ENCODE data around the gene FKBP6.
A peak's percentile ranks its signal among the peaks of the same experiment; 100 is the strongest.
"Not testable (repeated sequence)": the region's sequence is repeated elsewhere in the genome, so short reads cannot be mapped to it uniquely, and the experiment has no call there.

FKBP6 gene

GRCh38 chr7:73395538-73396503, 67.9 kb downstream of the FKBP6 start:
- no peak for DNase-seq

GRCh38 chr7:73397521-73398281, 69.7 kb downstream of the FKBP6 start:
- DNase-seq: peak; percentile 86

GRCh38 chr7:73399185-73400050, 71.5 kb downstream of the FKBP6 start:
- peak; percentile 90 for DNase-seq

- DNase-seq: not testable (repeated sequence)
Observed at GRCh38 chr7:73404860-73405259, 76.9 kb downstream of the FKBP6 start.

All from eye (tissue), 1 donor.